DND-41 (cell line): ENCODE results near the gene HIGD2A.

Source experiments
- ATAC-seq: fragments of 200-7000 bp; cut with Tn5 transposase; 3 replicates; pipeline ENCODE4 v1.9.1; 2021; ENCODE audit warnings: low read depth; ENCODE audit not compliant: insufficient read depth
- DNase-seq: peaks from one replicate; pipeline ENCODE4 v3.0.0-alpha.2; 2020
- H2AFZ ChIP-seq: 2 replicates; pipeline ENCODE4 v1.6.0; 2012; ENCODE audit warnings: low read depth, low read length
- H3K27ac ChIP-seq: 2 replicates; pipeline ENCODE4 v1.5.1; 2012; ENCODE audit warnings: low read length, inconsistent platforms
- H3K27me3 ChIP-seq: fragments of 200-600 bp; sonication (generic); 2 replicates; pipeline ENCODE4 v1.6.0; 2012; ENCODE audit warnings: low read length, mild to moderate bottlenecking, inconsistent platforms; ENCODE audit not compliant: insufficient read depth, poor library complexity
- H3K36me3 ChIP-seq: 2 replicates; pipeline ENCODE4 v1.5.1; 2012; ENCODE audit warnings: low read length, inconsistent platforms; ENCODE audit not compliant: insufficient read depth
- H3K4me1 ChIP-seq: 2 replicates; pipeline ENCODE4 v1.5.1; 2012; ENCODE audit warnings: mild to moderate bottlenecking, low read length; ENCODE audit not compliant: insufficient read depth
- H3K4me2 ChIP-seq: 2 replicates; pipeline ENCODE4 v1.6.0; 2012; ENCODE audit warnings: mild to moderate bottlenecking, moderate library complexity, low read length, inconsistent platforms; ENCODE audit not compliant: insufficient read depth
- H3K4me3 ChIP-seq, 2 experiments: fragments of 200-600 bp in 1 of 2; shearing (Covaris generic) in 1 of 2; 2 replicates each; pipeline ENCODE4 v1.5.1; 2012 to 2016; ENCODE audit warnings: inconsistent platforms in 2 of 2, low read length in 2 of 2, mild to moderate bottlenecking in 2 of 2, low read depth in 1 of 2, moderate library complexity in 1 of 2
- H3K79me2 ChIP-seq: 2 replicates; pipeline ENCODE4 v1.6.0; 2012; ENCODE audit warnings: low read length, inconsistent platforms; ENCODE audit not compliant: insufficient read depth
- H3K9ac ChIP-seq: 2 replicates; pipeline ENCODE4 v1.6.0; 2012; ENCODE audit warnings: low read depth, mild to moderate bottlenecking, inconsistent platforms, low read length, moderate library complexity
- H3K9me3 ChIP-seq: 2 replicates; pipeline ENCODE4 v1.5.1; 2012; ENCODE audit warnings: low read length, moderate library complexity, mild to moderate bottlenecking, inconsistent platforms; ENCODE audit not compliant: insufficient read depth, severe bottlenecking
- H4K20me1 ChIP-seq: 2 replicates; pipeline ENCODE4 v1.6.0; 2012; ENCODE audit warnings: low read length; ENCODE audit not compliant: insufficient read depth
- EZH2 ChIP-seq: IDR thresholded peaks from 3 replicates; pipeline ENCODE4 v1.6.1; 2012; ENCODE audit warnings: borderline replicate concordance, low read depth, mild to moderate bottlenecking, moderate library complexity, low read length, inconsistent platforms; ENCODE audit not compliant: severe bottlenecking
- TF ChIP-seq, protein P1 (sequence below): IDR thresholded peaks from 2 replicates; pipeline ENCODE4 v1.5.1; 2012; ENCODE audit warnings: borderline replicate concordance, low read length, moderate library complexity, mild to moderate bottlenecking; ENCODE audit not compliant: poor library complexity, severe bottlenecking; ENCODE audit errors: extremely low read depth

Gene HIGD2A

DNA sequence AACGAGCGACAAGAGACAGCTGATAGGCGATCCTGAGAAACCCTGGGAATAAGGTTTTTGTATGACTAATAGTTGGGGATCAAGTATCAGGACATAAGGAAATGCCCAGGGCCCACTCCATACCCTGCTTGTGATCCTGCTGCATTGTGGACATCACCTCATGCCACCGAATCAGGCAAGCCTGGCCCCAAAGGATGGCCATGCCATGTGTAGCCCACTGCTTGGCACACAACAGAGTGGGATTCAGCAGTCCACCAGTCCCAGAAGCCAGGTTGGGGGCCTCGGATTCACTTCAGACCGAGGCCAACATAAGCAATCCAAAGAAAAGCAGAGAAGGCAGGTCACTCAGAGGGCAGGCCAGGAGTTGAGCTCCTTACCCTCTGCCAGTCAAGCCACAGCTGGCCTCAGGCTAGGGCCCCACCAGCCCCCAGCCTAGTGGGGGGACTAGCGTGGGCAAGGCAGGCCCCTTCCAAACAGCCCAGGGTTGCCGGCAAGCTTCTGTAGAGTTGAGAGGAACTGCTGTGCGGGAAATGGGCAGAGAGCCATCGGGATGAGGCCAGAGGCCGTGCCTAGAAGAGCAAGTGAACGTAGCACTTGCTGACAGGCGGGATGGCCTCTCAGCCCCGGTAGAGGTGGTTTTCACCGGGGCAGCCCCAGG, 5.2 kb upstream of the HIGD2A start:
- no peak for ATAC-seq
- no peak overlapping the region for H3K4me2 ChIP-seq
- no peak overlapping the region for H3K9ac ChIP-seq
- no peak overlapping the region for H3K4me3 ChIP-seq
- DNase-seq = no peak
- no peak overlapping the region for H3K27ac ChIP-seq
- peaks cover 47% of the 10 kb centered on the region for H4K20me1 ChIP-seq
- TF ChIP-seq EZH2 = no peak
- TF ChIP-seq, protein P1, sequence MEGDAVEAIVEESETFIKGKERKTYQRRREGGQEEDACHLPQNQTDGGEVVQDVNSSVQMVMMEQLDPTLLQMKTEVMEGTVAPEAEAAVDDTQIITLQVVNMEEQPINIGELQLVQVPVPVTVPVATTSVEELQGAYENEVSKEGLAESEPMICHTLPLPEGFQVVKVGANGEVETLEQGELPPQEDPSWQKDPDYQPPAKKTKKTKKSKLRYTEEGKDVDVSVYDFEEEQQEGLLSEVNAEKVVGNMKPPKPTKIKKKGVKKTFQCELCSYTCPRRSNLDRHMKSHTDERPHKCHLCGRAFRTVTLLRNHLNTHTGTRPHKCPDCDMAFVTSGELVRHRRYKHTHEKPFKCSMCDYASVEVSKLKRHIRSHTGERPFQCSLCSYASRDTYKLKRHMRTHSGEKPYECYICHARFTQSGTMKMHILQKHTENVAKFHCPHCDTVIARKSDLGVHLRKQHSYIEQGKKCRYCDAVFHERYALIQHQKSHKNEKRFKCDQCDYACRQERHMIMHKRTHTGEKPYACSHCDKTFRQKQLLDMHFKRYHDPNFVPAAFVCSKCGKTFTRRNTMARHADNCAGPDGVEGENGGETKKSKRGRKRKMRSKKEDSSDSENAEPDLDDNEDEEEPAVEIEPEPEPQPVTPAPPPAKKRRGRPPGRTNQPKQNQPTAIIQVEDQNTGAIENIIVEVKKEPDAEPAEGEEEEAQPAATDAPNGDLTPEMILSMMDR = no peak
- H3K79me2 ChIP-seq = peaks cover 40% of the 10 kb centered on the region
- H3K27me3 ChIP-seq = no peaks in the 10 kb centered on the region
- H3K9me3 ChIP-seq = no peaks in the 10 kb centered on the region
- H3K36me3 ChIP-seq = peaks cover 66% of the 10 kb centered on the region
- H2AFZ ChIP-seq = no peak overlapping the region
- H3K4me1 ChIP-seq = peaks cover 22% of the 10 kb centered on the region

DNA sequence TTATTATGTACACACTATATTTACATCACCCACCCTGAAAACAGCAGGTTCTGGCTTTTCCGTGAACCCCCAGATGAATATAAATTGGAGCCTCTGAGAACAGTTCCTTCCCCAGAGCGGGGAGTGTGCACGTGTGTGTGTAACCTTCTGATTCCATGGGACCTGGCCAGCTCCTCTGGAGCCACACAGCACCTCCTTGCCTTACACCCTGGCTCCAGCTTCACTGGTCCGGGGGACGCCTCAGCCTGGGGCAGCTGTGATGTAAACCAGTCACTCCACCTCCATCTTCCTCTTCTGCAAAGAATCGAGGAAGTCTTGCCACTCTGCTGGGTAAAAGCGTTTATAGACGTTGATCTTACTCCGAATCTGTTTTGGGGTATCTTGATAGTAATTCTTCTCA, 4.6 kb upstream of the HIGD2A start:
- no peak overlapping the region for H3K27ac ChIP-seq
- H3K36me3 ChIP-seq = peaks cover 66% of the 10 kb centered on the region
- DNase-seq (no peak), ATAC-seq (no peak)
- no peaks in the 10 kb centered on the region for H3K9me3 ChIP-seq
- no peak overlapping the region for H3K4me3 ChIP-seq
- H3K4me2 ChIP-seq = no peak overlapping the region
- H3K27me3 ChIP-seq = no peaks in the 10 kb centered on the region
- H3K4me1 ChIP-seq = peaks cover 22% of the 10 kb centered on the region
- H3K79me2 ChIP-seq = peaks cover 41% of the 10 kb centered on the region
- H2AFZ ChIP-seq = no peak overlapping the region
- peaks cover 47% of the 10 kb centered on the region for H4K20me1 ChIP-seq
- no peak overlapping the region for H3K9ac ChIP-seq
- no peak for TF ChIP-seq EZH2
- TF ChIP-seq, protein P1 = no peak

DNA sequence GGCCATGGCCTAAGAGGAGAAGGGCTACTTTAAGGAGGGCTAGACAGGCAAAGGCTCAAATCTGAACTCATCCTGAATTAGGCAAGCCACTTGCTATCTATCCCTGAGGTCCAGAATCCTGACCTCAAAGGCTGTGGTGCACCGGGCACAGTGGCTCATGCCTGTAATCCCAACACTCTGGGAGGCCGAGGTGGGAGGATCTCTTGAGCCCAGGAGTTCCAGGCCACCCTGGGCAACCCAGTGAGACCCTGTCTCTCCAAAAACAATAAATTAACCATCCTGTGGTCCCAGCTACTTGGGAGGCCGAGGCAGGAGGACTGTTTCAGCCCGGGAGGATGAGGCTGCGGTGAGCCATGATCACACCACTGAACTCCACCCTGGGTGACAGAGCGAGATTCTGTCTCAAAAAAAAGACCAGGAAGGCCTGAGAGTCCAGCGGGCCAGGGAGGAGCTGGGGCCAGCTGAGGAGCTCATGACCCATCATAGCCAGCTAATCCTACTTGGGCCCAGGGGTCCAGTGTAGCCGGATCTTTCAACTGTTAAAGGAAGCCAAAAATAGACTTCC, 4.1 kb upstream of the HIGD2A start:
- Histone ChIP-seq H4K20me1 (peaks cover 47% of the 10 kb centered on the region), H3K27ac (no peak overlapping the region), H3K4me1 (peaks cover 23% of the 10 kb centered on the region), H2AFZ (no peak overlapping the region), H3K9ac (no peak overlapping the region), H3K4me2 (no peak overlapping the region), H3K4me3 (no peak overlapping the region), H3K27me3 (no peaks in the 10 kb centered on the region), H3K9me3 (no peaks in the 10 kb centered on the region), H3K36me3 (peaks cover 66% of the 10 kb centered on the region), H3K79me2 (peaks cover 44% of the 10 kb centered on the region)
- no peak for DNase-seq
- TF ChIP-seq, protein P1 = no peak
- no peak for TF ChIP-seq EZH2
- no peak for ATAC-seq
